Measurements from ENCODE around the gene CYB5RL.

CYB5RL gene

GRCh38 chr1:54243022-54243421 is 43.2 kb upstream of the CYB5RL start:
- H3K27ac ChIP-seq (ENCODE audit: low read depth, low read length), result no peak overlapping the region
- H3K4me2 ChIP-seq (ENCODE audit: low read depth, low read length, poor library complexity, severe bottlenecking), result no peak overlapping the region
- H2AFZ ChIP-seq (ENCODE audit: low read depth, low read length, severe bottlenecking), result no peak overlapping the region
- no peaks in the 10 kb centered on the region for H3K79me2 ChIP-seq (ENCODE audit: insufficient read depth, low read length)
- no peaks in the 10 kb centered on the region for H3K9me3 ChIP-seq (ENCODE audit: insufficient read depth, low read length)
- H4K20me1 ChIP-seq (ENCODE audit: low read depth, low read length), result no peaks in the 10 kb centered on the region
- no peak for TF ChIP-seq EZH2phosphoT487 (conservative IDR thresholded peaks at IDR 0.05; ENCODE audit: low read length)
- TF ChIP-seq, protein P1, sequence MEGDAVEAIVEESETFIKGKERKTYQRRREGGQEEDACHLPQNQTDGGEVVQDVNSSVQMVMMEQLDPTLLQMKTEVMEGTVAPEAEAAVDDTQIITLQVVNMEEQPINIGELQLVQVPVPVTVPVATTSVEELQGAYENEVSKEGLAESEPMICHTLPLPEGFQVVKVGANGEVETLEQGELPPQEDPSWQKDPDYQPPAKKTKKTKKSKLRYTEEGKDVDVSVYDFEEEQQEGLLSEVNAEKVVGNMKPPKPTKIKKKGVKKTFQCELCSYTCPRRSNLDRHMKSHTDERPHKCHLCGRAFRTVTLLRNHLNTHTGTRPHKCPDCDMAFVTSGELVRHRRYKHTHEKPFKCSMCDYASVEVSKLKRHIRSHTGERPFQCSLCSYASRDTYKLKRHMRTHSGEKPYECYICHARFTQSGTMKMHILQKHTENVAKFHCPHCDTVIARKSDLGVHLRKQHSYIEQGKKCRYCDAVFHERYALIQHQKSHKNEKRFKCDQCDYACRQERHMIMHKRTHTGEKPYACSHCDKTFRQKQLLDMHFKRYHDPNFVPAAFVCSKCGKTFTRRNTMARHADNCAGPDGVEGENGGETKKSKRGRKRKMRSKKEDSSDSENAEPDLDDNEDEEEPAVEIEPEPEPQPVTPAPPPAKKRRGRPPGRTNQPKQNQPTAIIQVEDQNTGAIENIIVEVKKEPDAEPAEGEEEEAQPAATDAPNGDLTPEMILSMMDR (IDR thresholded peaks at IDR 0.05; ENCODE audit: insufficient read depth, low read length, poor library complexity, severe bottlenecking), result no peak
- no peaks in the 10 kb centered on the region for H3K9me2 ChIP-seq (replicated peaks; ENCODE audit: insufficient read depth, low read length)
- H3K9ac ChIP-seq (ENCODE audit: low read length), result no peak overlapping the region
- no peaks in the 10 kb centered on the region for H3F3A ChIP-seq (ENCODE audit: insufficient read depth)
- H3K27me3 ChIP-seq (ENCODE audit: low read length), result no peaks in the 10 kb centered on the region
- no peak overlapping the region for H3K4me3 ChIP-seq (ENCODE audit: insufficient read depth, low read length, poor library complexity, severe bottlenecking)
- H3K36me3 ChIP-seq (ENCODE audit: low read length), result no peaks in the 10 kb centered on the region

DNA sequence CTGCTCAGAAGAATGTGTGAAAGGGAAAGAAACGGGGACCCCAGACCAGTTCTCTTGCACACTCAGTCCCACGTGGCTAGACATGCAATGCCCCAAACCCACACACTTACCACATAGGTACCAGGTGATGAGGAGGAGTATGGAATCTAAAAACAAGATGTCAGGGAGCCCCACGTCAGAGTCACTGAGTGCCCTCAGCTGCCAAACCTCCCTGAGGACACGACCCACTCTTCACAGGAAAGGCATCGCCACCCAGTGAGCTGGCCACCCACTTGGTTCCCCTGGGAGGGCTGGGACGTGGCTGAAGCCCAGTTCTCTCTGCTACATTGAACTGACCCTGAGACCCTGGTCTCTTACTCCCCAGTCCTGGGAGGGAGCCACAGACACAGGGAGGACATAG is 41.5 kb upstream of the CYB5RL start:
- Histone ChIP-seq H3K4me2 (ENCODE audit: low read depth, low read length, poor library complexity, severe bottlenecking) (no peak overlapping the region), H3K9ac (ENCODE audit: low read length) (no peak overlapping the region)

GRCh38 chr1:54240741-54241335 is 41.0 kb upstream of the CYB5RL start:
- Histone ChIP-seq H3K36me3 (ENCODE audit: low read length) (no peaks in the 10 kb centered on the region), H3K9me2 (replicated peaks; ENCODE audit: insufficient read depth, low read length) (no peaks in the 10 kb centered on the region), H3K9ac (ENCODE audit: low read length) (no peak overlapping the region), H3K79me2 (ENCODE audit: insufficient read depth, low read length) (no peaks in the 10 kb centered on the region), H3K27ac (ENCODE audit: low read depth, low read length) (no peak overlapping the region), H3K27me3 (ENCODE audit: low read length) (no peaks in the 10 kb centered on the region), H3K4me2 (ENCODE audit: low read depth, low read length, poor library complexity, severe bottlenecking) (no peak overlapping the region), H3F3A (ENCODE audit: insufficient read depth) (no peaks in the 10 kb centered on the region), H3K9me3 (ENCODE audit: insufficient read depth, low read length) (no peaks in the 10 kb centered on the region), H2AFZ (ENCODE audit: low read depth, low read length, severe bottlenecking) (no peak overlapping the region), H4K20me1 (ENCODE audit: low read depth, low read length) (no peaks in the 10 kb centered on the region), H3K4me3 (ENCODE audit: insufficient read depth, low read length, poor library complexity, severe bottlenecking) (no peak overlapping the region)
- TF ChIP-seq EZH2phosphoT487 (conservative IDR thresholded peaks at IDR 0.05; ENCODE audit: low read length), result no peak
- TF ChIP-seq, protein P1 (IDR thresholded peaks at IDR 0.05; ENCODE audit: insufficient read depth, low read length, poor library complexity, severe bottlenecking), result no peak

More for the DNA sequence above, 41.5 kb upstream of the CYB5RL start:
- TF ChIP-seq EZH2phosphoT487 (conservative IDR thresholded peaks at IDR 0.05; ENCODE audit: low read length), result no peak
- TF ChIP-seq, protein P1 (IDR thresholded peaks at IDR 0.05; ENCODE audit: insufficient read depth, low read length, poor library complexity, severe bottlenecking), result no peak
- no peak overlapping the region for H2AFZ ChIP-seq (ENCODE audit: low read depth, low read length, severe bottlenecking)
- no peak overlapping the region for H3K4me3 ChIP-seq (ENCODE audit: insufficient read depth, low read length, poor library complexity, severe bottlenecking)
- H3K9me2 ChIP-seq (replicated peaks; ENCODE audit: insufficient read depth, low read length), result no peaks in the 10 kb centered on the region
- no peaks in the 10 kb centered on the region for H4K20me1 ChIP-seq (ENCODE audit: low read depth, low read length)
- H3K9me3 ChIP-seq (ENCODE audit: insufficient read depth, low read length), result no peaks in the 10 kb centered on the region
- no peaks in the 10 kb centered on the region for H3K27me3 ChIP-seq (ENCODE audit: low read length)
- no peaks in the 10 kb centered on the region for H3K36me3 ChIP-seq (ENCODE audit: low read length)
- no peaks in the 10 kb centered on the region for H3K79me2 ChIP-seq (ENCODE audit: insufficient read depth, low read length)
- H3K27ac ChIP-seq (ENCODE audit: low read depth, low read length), result no peak overlapping the region
- H3F3A ChIP-seq (ENCODE audit: insufficient read depth), result no peaks in the 10 kb centered on the region

Data from SU-DHL-6 (cell line).